GM23338 (cell line): ENCODE results near the gene ARHGEF19.

Experiments used
- CTCF ChIP-seq, 2 experiments: fragments of 200-600 bp in 1 of 2; sonication (generic) in 1 of 2; conservative IDR thresholded peaks; 2 replicates each; pipeline versions ENCODE4 v1.5.1 to v1.6.1; 2016 to 2017; ENCODE audit warnings: antibody characterized with exemption in 2 of 2, low read depth in 2 of 2, mild to moderate bottlenecking in 2 of 2, moderate library complexity in 1 of 2
- ETS1 ChIP-seq: IDR thresholded peaks from 2 replicates; pipeline ENCODE4 v1.6.1; 2016; ENCODE audit warnings: antibody characterized with exemption
- POLR2AphosphoS5 ChIP-seq: IDR thresholded peaks from 2 replicates; pipeline ENCODE4 v1.6.1; 2016; ENCODE audit warnings: antibody characterized with exemption, low read depth

- TF ChIP-seq ETS1 (peak; percentile 57; the same call in 1 of the 2 replicates), CTCF (conservative IDR thresholded peaks at IDR 0.05; ENCODE audit: low read depth in 2 of 2) (no peak), POLR2AphosphoS5 (no peak)
Observed at GRCh38 chr1:16167331-16168143, 44.9 kb downstream of the ARHGEF19 start.
